Measurements from ENCODE around the gene THBD.
"Not testable (repeated sequence)": the region's sequence is repeated elsewhere in the genome, so short reads cannot be mapped to it uniquely, and the experiment has no call there.

Gene THBD

GRCh38 chr20:23032056-23032749, 17.3 kb downstream of the THBD start:
- no peak for DNase-seq

GRCh38 chr20:23031346-23031745, 18.1 kb downstream of the THBD start:
- DNase-seq, result no peak

- DNase-seq, result no peak
These were observed 20.1 kb downstream of the THBD start for GRCh38 chr20:23029324-23029723.

- no peak for DNase-seq
These were observed 21.1 kb downstream of the THBD start for GRCh38 chr20:23028392-23028791.

GRCh38 chr20:23027721-23028120, 21.8 kb downstream of the THBD start:
- DNase-seq, result no peak

- not testable (repeated sequence) for DNase-seq
These were observed 24.0 kb downstream of the THBD start for GRCh38 chr20:23025503-23025902.

- no peak for DNase-seq
These were observed 24.8 kb downstream of the THBD start for GRCh38 chr20:23024701-23025100.

- no peak for DNase-seq
These were observed 25.8 kb downstream of the THBD start for GRCh38 chr20:23023621-23024177.

GRCh38 chr20:23022849-23023248, 26.6 kb downstream of the THBD start:
- peak; percentile 43 for DNase-seq

GRCh38 chr20:23021951-23022350, 27.5 kb downstream of the THBD start:
- no peak for DNase-seq

GRCh38 chr20:23021541-23021940, 27.9 kb downstream of the THBD start:
- DNase-seq, result no peak

- no peak for DNase-seq
These were observed 29.0 kb downstream of the THBD start for GRCh38 chr20:23020230-23021018.

GRCh38 chr20:23019403-23019802, 30.1 kb downstream of the THBD start:
- no peak for DNase-seq

GRCh38 chr20:23018941-23019340, 30.5 kb downstream of the THBD start:
- DNase-seq, result no peak

- no peak for DNase-seq
These were observed 31.0 kb downstream of the THBD start for GRCh38 chr20:23018432-23018831.

- no peak for DNase-seq
These were observed 32.0 kb downstream of the THBD start for GRCh38 chr20:23017516-23017915.

- DNase-seq, result no peak
These were observed 36.0 kb downstream of the THBD start for GRCh38 chr20:23013429-23013828.

GRCh38 chr20:23011008-23011721, 38.3 kb downstream of the THBD start:
- no peak for DNase-seq

GRCh38 chr20:23010096-23010495, 39.4 kb downstream of the THBD start:
- no peak for DNase-seq

GRCh38 chr20:23009636-23010035, 39.8 kb downstream of the THBD start:
- DNase-seq, result no peak

- DNase-seq, result no peak
These were observed 40.8 kb downstream of the THBD start for GRCh38 chr20:23008667-23009066.

- DNase-seq, result no peak
These were observed 41.4 kb downstream of the THBD start for GRCh38 chr20:23007886-23008655.

GRCh38 chr20:23007462-23007861, 42.0 kb downstream of the THBD start:
- no peak for DNase-seq

All from NCI-H226 (cell line).